NT2/D1 (cell line): ENCODE measurements around the gene GRK5.

Source experiments
- SUZ12 ChIP-seq: IDR thresholded peaks from 2 replicates; pipeline ENCODE4 v1.6.1; 2011; ENCODE audit not compliant: insufficient read length, insufficient read depth; ENCODE audit errors: extremely low read depth
- YY1 ChIP-seq: IDR thresholded peaks from 2 replicates; pipeline ENCODE4 v1.6.1; 2011; ENCODE audit not compliant: insufficient read length, insufficient read depth
- ZNF274 ChIP-seq: IDR thresholded peaks from 2 replicates; pipeline ENCODE4 v1.6.1; 2011; ENCODE audit warnings: mild to moderate bottlenecking, low read depth, low read length

DNA sequence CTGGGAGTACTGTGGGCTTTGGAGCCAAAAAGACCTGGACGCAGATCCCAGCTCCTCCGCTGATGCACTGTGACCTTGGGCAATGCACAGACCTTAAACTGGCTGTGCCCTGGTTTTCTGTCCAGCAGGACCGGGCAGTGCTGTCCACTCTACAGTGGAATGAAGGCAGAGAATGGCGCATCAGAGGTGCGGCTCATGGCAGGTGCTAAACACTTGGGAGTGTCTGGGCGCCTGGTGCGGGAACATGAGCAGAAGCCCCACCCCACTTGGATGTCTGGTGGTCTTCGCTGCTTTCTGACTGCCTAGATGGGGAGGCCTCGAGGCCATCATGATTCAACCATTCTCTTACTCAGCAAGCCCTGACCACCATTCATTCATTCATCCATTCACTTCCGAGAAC, 153.7 kb downstream of the GRK5 start:
- TF ChIP-seq ZNF274 (no peak), YY1 (no peak), SUZ12 (no peak)
